Activated CD4-positive, alpha-beta memory T cell treated with anti-CD3 and anti-CD28 coated beads for 36 hours (primary cell): ENCODE data around the gene FIP1L1. TPM values are rescaled to one million over a fixed set of nuclear protein-coding genes. Genes with fewer than 3 reads are reported as not detected.

Experiments used
- CTCF ChIA-PET: fragments of 350-600 bp; sonication (Branson Sonifier 250); formaldehyde crosslinking; loops from one replicate; lab custom pipeline; 2021; ENCODE audit warnings: antibody characterized with exemption, inconsistent platforms; lab: Charles Lee
- POLR2A ChIA-PET: fragments of 350-600 bp; sonication (Branson Sonifier 250); formaldehyde crosslinking; loops from one replicate; lab custom pipeline; 2021; ENCODE audit warnings: antibody characterized with exemption; lab: Charles Lee
- DNase-seq: peaks from one replicate; pipeline ENCODE4 v3.0.0-alpha.2; 2020
- H3K27ac Mint-ChIP-seq: one replicate; pipeline ENCODE4 v1.8.0; 2021; ENCODE audit warnings: mixed read lengths
- H3K27me3 Mint-ChIP-seq: one replicate; pipeline ENCODE4 v1.8.0; 2021; ENCODE audit warnings: mixed read lengths
- H3K36me3 Mint-ChIP-seq: one replicate; pipeline ENCODE4 v1.8.0; 2021; ENCODE audit warnings: mixed read lengths
- H3K4me1 Mint-ChIP-seq: one replicate; pipeline ENCODE4 v1.8.0; 2021; ENCODE audit warnings: low read depth, mixed read lengths
- H3K4me3 Mint-ChIP-seq: one replicate; pipeline ENCODE4 v1.8.0; 2021; ENCODE audit warnings: mild to moderate bottlenecking, mixed read lengths
- H3K9me3 Mint-ChIP-seq: one replicate; pipeline ENCODE4 v1.8.0; 2021; ENCODE audit warnings: mixed read lengths
- intact Hi-C: fragments of 100-400 bp; cut with micrococcal nuclease; formaldehyde crosslinking; loops from one replicate; pipeline ENCODE4 v1.15.1; 2023
- total RNA-seq, 2 experiments: library from RNA; stranded (reverse); gene quantifications; one replicate each; pipeline ENCODE4 v1.2.3, GENCODE V29; 2021

FIP1L1 gene
- total RNA-seq, 2 experiments from 2014 or later: 65.0 to 72.7 TPM

DNA sequence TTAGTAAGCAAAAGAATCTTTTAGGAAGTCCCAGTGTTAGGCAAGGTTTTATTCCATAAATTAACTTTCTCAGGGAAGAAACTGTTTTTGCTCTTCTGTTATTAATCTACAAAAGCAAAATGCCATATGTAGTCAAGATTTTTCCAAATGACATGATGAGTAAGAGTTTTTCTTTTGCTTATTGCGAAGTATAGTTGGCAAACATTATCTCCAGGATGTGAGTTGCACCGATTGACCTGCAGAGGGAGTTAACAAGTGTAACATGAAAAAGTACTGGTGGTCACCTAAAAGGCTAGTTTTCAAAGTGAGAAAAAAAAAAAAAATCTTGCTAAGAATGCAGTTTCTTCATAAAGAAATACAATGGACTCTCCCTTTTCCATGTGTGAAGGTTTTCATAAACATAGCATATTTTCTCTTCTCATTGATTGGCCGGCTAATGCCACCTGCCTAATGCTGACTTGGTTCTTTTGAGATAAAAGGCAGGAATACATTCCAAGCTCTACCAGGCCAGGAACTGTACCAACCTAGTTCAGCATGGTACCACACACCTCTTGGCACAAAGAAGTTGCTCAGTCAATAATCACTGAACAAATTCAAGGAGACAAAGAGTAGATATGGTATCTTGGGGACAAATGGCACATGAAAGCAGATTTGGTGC is 113.7 kb downstream of the FIP1L1 start:
- ChIA-PET POLR2A (no interaction called here), CTCF (no interaction called here)
- Mint-ChIP-seq H3K4me1 (no peaks in the 10 kb centered on the region), H3K27ac (no peak overlapping the region), H3K27me3 (peaks cover 6% of the 10 kb centered on the region), H3K4me3 (no peak overlapping the region), H3K9me3 (no peaks in the 10 kb centered on the region), H3K36me3 (no peaks in the 10 kb centered on the region)
- DNase-seq: no peak
- intact Hi-C loops: no loop called here

DNA sequence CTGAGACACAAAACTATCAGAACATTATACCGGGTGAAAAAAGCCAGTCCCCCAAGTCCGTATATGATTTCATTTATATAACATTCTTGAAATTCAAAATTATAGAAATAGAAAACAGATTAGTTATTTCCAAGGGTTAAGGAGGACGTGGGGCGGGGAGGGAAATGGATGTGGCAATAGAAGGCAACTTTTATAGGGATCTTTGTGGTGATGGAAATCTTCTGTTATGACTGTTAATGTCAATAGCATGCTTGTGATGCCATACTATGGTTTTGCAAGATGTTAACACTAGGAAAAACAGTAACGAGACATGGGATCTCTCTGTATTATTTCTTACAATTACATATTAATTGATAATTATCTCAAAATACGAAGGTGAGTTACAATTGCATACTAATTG is 117.4 kb downstream of the FIP1L1 start:
- POLR2A ChIA-PET: no interaction called here
- intact Hi-C loops: no loop called here

DNA sequence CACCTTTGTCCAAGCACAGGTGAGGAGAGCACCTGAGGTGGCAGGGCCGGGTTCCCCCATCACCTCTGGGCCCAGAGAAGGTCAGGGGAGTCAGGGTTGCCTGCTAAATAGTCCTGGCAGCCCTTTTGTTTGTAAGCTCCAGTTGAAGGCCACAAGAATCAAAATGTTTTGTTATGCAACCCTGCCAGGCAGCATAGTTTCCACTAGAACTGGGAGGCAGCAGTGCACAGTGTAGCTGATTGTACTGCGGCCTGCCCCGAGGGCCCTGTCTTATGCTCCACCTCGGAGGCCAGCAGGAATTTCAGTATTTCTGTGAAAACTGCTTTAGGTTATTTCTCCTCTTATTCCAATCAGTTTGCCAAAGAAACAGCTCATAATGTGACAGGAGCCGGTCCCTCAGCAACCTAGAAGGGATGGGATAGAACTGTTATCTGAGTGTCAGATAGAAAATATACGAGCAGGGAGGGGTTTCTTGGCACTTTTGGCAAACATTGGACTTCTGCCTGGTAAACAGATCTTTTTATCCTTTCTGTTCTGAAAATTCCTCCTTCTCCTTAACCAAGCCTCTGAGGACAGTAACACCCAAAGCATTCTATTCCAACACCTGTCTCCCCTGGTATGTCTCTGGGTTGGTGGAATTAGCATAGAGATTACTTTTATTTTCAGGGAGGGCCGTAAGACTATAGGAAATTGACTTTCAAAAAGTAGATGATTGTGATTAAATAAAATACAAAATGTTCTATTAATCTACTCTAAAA is 120.2 kb downstream of the FIP1L1 start:
- DNase-seq: no peak
- Mint-ChIP-seq H3K4me3 (no peak overlapping the region), H3K9me3 (no peaks in the 10 kb centered on the region), H3K36me3 (no peaks in the 10 kb centered on the region), H3K27ac (no peak overlapping the region), H3K27me3 (peaks cover 2% of the 10 kb centered on the region), H3K4me1 (no peaks in the 10 kb centered on the region)
- intact Hi-C loops: no loop called here
- CTCF ChIA-PET: interaction anchor here (0.5 kb wide), 1 partner anchor 718 kb away, joined by 3 read pairs; no protein-coding TSS in a partner anchor
- POLR2A ChIA-PET: no interaction called here

More for the DNA sequence above, 117.4 kb downstream of the FIP1L1 start:
- CTCF ChIA-PET: no interaction called here
- H3K27me3 Mint-ChIP-seq: no peaks in the 10 kb centered on the region
- H3K4me1 Mint-ChIP-seq: no peaks in the 10 kb centered on the region
- no peak overlapping the region for H3K4me3 Mint-ChIP-seq
- no peaks in the 10 kb centered on the region for H3K9me3 Mint-ChIP-seq
- H3K36me3 Mint-ChIP-seq: no peaks in the 10 kb centered on the region
- H3K27ac Mint-ChIP-seq: no peak overlapping the region
- no peak for DNase-seq

DNA sequence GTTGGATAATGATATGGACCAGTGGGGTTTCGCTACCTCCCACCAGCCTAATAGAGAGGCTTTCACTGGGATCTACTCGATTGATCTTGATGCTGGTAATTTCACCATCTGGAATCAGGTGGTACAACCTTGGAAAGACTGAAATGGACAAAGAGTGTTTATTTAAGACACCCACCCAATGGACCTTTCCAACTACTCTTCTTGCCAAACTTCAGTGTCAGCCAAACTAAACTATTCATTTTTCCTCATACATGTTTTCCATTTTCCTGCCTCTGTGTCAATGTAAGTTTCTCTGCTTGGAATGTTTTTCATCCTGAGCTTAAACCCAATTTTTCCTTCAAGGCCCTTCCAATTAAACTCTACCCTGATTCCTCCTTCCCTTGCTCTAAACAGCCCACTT is 121.3 kb downstream of the FIP1L1 start:
- no peaks in the 10 kb centered on the region for H3K9me3 Mint-ChIP-seq
- DNase-seq: no peak
- intact Hi-C loops: no loop called here
- H3K27ac Mint-ChIP-seq: no peak overlapping the region
- ChIA-PET POLR2A (no interaction called here), CTCF (no interaction called here)
- no peak overlapping the region for H3K4me3 Mint-ChIP-seq
- H3K4me1 Mint-ChIP-seq: no peaks in the 10 kb centered on the region
- no peaks in the 10 kb centered on the region for H3K36me3 Mint-ChIP-seq
- H3K27me3 Mint-ChIP-seq: peaks cover 2% of the 10 kb centered on the region

DNA sequence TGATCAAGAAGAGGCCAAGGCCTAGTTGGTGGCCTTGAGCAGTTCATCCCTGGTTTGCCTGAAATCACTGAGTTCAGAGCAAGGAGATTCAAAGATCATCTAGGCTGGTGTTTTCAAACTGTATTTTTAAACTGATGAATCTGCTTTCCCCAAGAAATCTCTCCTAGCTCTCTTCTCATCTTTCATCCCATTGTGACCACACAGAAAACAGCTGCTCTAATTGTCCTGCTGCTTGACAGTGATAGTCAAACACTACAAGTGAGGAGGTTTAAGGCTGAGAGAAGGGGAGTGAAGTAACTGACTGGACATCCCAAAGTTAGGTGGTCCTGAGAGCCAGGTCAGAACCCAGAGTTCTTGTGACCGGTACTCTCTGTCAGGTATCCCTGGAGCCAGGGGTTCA is 122.3 kb downstream of the FIP1L1 start:
- no peak overlapping the region for H3K27ac Mint-ChIP-seq
- H3K4me3 Mint-ChIP-seq: no peak overlapping the region
- intact Hi-C loops: no loop called here
- H3K36me3 Mint-ChIP-seq: no peaks in the 10 kb centered on the region
- H3K9me3 Mint-ChIP-seq: no peaks in the 10 kb centered on the region
- no peak for DNase-seq
- H3K4me1 Mint-ChIP-seq: no peaks in the 10 kb centered on the region
- ChIA-PET POLR2A (no interaction called here), CTCF (no interaction called here)
- H3K27me3 Mint-ChIP-seq: peaks cover 2% of the 10 kb centered on the region

DNA sequence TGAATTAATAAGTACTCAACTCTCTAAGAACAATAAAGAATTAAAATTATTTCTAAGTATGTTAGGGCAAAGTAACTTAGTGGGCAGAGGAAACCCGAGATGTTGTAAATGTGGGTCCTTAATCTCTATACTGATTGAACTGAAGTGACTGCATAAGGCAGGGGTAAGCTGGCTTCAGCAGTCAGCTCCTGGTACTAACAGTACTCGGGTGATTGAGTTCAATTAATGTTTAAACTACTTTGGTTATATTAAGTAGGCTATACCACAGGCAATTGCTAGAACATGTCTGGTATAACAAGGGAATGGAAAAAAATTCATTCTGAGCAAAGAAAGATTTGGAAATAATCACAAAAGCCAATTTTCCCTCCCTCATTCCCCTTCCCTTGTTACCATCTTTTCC is 123.1 kb downstream of the FIP1L1 start:
- Mint-ChIP-seq H3K4me3 (no peak overlapping the region), H3K36me3 (no peaks in the 10 kb centered on the region), H3K9me3 (no peaks in the 10 kb centered on the region), H3K4me1 (no peaks in the 10 kb centered on the region), H3K27ac (no peak overlapping the region), H3K27me3 (peaks cover 2% of the 10 kb centered on the region)
- CTCF ChIA-PET: no interaction called here
- POLR2A ChIA-PET: no interaction called here
- no peak for DNase-seq
- intact Hi-C loops: no loop called here

DNA sequence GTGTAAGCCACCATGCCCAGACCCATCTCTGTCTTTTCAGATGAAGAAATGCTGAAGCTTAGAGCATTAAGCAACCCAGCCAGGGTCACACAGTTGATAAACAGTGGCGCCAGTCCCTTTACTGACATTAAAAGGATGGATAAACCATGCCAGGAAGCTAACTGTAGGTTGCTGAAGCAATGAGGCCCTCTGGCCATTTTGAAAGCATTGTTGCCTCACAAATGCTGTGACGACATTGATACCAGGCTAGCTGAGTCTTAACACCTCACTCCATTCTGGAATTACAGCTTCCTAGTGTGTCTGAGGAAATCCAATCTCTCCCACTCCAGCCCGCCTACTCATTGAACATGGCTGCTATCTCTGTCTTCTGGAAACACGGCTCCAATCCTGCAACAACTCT is 124.1 kb downstream of the FIP1L1 start:
- intact Hi-C loops: no loop called here
- H3K9me3 Mint-ChIP-seq: no peaks in the 10 kb centered on the region
- DNase-seq: no peak
- peaks cover 2% of the 10 kb centered on the region for H3K27me3 Mint-ChIP-seq
- no peak overlapping the region for H3K27ac Mint-ChIP-seq
- no peak overlapping the region for H3K4me3 Mint-ChIP-seq
- ChIA-PET POLR2A (no interaction called here), CTCF (interaction anchor here (0.7 kb wide), 1 partner anchor 732 kb away, joined by 3 read pairs; no protein-coding TSS in a partner anchor)
- no peaks in the 10 kb centered on the region for H3K36me3 Mint-ChIP-seq
- no peaks in the 10 kb centered on the region for H3K4me1 Mint-ChIP-seq

DNA sequence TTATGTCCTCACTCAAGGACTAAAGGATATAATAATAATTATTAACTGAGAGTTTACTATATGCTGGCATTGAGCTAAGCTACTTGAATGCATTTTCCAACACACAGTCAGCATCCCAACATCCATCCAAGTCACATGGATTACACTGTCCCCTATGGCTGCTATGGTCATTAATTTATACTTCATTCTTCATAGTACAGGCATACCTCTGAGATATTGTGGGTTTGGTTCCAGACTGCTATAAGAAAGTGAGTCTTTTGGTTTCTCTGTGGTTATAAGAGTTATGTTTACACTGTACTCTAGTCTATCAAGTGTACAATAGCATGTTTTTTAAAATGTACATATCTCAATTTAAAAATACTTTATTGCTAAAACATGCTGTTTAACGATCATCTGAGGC is 124.7 kb downstream of the FIP1L1 start:
- intact Hi-C loops: no loop called here
- peaks cover 2% of the 10 kb centered on the region for H3K27me3 Mint-ChIP-seq
- H3K4me1 Mint-ChIP-seq: no peaks in the 10 kb centered on the region
- no peak overlapping the region for H3K27ac Mint-ChIP-seq
- no peak for DNase-seq
- no peaks in the 10 kb centered on the region for H3K9me3 Mint-ChIP-seq
- CTCF ChIA-PET: no interaction called here
- no peak overlapping the region for H3K4me3 Mint-ChIP-seq
- POLR2A ChIA-PET: no interaction called here
- H3K36me3 Mint-ChIP-seq: no peaks in the 10 kb centered on the region

DNA sequence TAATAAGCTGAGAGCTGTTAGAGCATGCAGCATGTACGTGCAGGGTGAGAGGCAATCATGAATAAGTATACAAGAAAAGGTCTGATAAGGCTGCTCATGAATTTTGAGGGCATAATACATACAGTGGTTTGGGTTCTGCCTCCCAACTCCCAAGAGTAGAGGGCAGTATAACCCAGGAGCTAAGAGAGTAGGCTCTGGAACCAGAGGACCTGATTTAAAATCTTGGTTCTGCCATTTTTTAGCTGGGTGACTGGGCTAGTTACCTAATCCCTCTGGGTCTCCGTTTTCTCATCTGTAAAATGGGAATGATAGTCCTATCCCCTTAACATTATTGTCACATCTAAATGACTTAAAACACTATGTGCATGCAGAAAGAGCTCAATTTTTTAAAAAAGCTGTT is 128.5 kb downstream of the FIP1L1 start:
- intact Hi-C loops: no loop called here
- H3K9me3 Mint-ChIP-seq: no peaks in the 10 kb centered on the region

DNA sequence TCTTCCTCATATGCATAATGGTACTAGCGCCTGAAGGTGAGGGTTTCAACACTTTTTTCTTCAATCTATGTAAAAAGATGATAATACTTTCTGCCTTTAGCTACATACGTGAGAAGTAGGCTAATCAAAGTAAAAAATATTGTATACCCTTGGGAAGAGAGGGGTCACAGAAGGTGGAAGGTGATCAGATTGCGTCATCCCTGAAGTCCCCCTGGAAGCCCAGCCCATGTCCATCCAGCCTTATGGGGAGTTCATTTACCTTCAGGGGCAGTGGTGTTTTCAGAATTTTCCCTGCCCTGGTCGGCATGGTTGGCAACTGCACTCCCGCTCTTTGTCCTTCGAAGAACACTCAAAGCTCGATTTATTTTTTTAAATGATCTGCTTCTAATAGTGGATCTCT is 129.6 kb downstream of the FIP1L1 start:
- intact Hi-C loops: no loop called here
- ChIA-PET POLR2A (no interaction called here), CTCF (no interaction called here)
- H3K4me3 Mint-ChIP-seq: no peak overlapping the region
- no peaks in the 10 kb centered on the region for H3K36me3 Mint-ChIP-seq
- H3K4me1 Mint-ChIP-seq: no peaks in the 10 kb centered on the region
- no peaks in the 10 kb centered on the region for H3K27me3 Mint-ChIP-seq
- no peaks in the 10 kb centered on the region for H3K9me3 Mint-ChIP-seq
- no peak for DNase-seq
- H3K27ac Mint-ChIP-seq: no peak overlapping the region

More for the DNA sequence above, 128.5 kb downstream of the FIP1L1 start:
- no peaks in the 10 kb centered on the region for H3K36me3 Mint-ChIP-seq
- no peaks in the 10 kb centered on the region for H3K4me1 Mint-ChIP-seq
- no peak overlapping the region for H3K27ac Mint-ChIP-seq
- ChIA-PET CTCF (no interaction called here), POLR2A (no interaction called here)
- DNase-seq: no peak
- peaks cover 2% of the 10 kb centered on the region for H3K27me3 Mint-ChIP-seq
- H3K4me3 Mint-ChIP-seq: no peak overlapping the region

DNA sequence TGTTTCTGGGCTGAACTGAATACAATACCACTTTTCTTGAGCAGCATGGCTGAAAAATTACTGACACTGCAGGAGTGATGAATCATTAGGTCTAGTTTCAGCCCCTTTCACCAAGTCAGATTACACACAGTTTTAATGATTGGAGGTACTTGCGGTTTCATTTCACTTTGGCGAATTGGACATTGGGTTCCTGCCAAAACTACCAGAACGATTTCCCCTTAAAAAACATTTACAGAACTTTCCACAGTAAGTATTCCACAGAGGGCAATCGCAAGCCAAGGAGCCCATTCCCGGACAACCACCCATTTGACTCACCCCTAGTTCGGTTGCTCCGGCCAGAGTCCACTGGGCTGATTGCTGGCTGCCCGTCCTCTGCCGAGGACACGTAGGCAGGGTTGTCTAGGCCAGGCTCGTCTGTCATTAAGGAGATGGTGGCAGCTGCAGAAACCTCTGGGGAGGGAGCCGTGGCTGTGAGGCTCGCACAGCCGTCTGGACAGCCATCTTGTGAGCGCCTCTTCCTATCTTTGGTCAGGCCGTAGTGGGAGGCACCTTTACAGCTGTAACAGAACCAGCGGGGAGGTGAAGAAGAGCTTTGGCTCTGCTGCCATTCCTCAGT is 130.3 kb downstream of the FIP1L1 start:
- intact Hi-C loops: no loop called here
- Mint-ChIP-seq H3K27ac (no peak overlapping the region), H3K4me3 (no peak overlapping the region), H3K27me3 (no peaks in the 10 kb centered on the region), H3K9me3 (no peaks in the 10 kb centered on the region), H3K4me1 (no peaks in the 10 kb centered on the region), H3K36me3 (no peaks in the 10 kb centered on the region)
- CTCF ChIA-PET: no interaction called here
- DNase-seq: no peak
- POLR2A ChIA-PET: no interaction called here

DNA sequence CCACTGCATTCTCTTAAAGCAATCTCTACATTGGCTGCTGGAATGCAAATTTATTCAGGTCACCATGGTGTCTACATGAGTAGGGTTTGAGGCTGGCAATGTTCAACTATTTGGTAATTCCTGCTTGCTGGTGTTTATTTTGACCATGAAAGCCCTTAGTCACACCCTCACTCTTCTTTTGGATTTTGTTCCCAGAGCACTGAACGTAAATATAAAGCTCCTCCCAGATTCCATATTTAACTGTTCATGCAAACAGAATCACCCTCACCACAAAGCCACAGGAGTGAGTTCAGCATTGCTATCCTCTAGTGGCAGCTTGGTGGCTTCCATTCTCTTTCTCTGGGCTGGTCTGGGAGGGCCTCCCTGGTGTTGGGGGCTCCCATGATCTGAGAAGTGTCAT is 131.0 kb downstream of the FIP1L1 start:
- no peaks in the 10 kb centered on the region for H3K9me3 Mint-ChIP-seq

More for the DNA sequence above, 131.0 kb downstream of the FIP1L1 start:
- Mint-ChIP-seq H3K36me3 (no peaks in the 10 kb centered on the region), H3K27ac (no peak overlapping the region), H3K4me1 (no peaks in the 10 kb centered on the region), H3K4me3 (no peak overlapping the region), H3K27me3 (no peaks in the 10 kb centered on the region)
- ChIA-PET POLR2A (no interaction called here), CTCF (no interaction called here)
- intact Hi-C loops: no loop called here
- DNase-seq: no peak
